GM21737 (cell line): ENCODE data around the gene LRCH1.

Experiments
- ATAC-seq: cut with Tn5 transposase; IDR thresholded peaks from one replicate; pipeline ENCODE4 v1.9.1; 2021; ENCODE audit warnings: mild to moderate bottlenecking, moderate library complexity; ENCODE audit not compliant: unreplicated experiment

Gene LRCH1

GRCh38 chr13:46587807-46588418 lies 34.9 kb downstream of the LRCH1 start:
- peak; percentile 54 for ATAC-seq

GRCh38 chr13:46592385-46592784 lies 39.4 kb downstream of the LRCH1 start:
- ATAC-seq: no peak

GRCh38 chr13:46593398-46593797 lies 40.4 kb downstream of the LRCH1 start:
- ATAC-seq: peak; percentile 46

- ATAC-seq: no peak
These were observed 41.6 kb downstream of the LRCH1 start for GRCh38 chr13:46594374-46595078.

- peak; percentile 39 for ATAC-seq
These were observed 42.3 kb downstream of the LRCH1 start for GRCh38 chr13:46595136-46595884.

GRCh38 chr13:46595885-46596275 lies 42.9 kb downstream of the LRCH1 start:
- ATAC-seq: no peak

- no peak for ATAC-seq
These were observed 43.5 kb downstream of the LRCH1 start for GRCh38 chr13:46596466-46596865.

- peak; percentile 32 for ATAC-seq
These were observed 45.3 kb downstream of the LRCH1 start for GRCh38 chr13:46598140-46598819.

- peak; percentile 33 for ATAC-seq
These were observed 45.8 kb downstream of the LRCH1 start for GRCh38 chr13:46598820-46599180.

- ATAC-seq: no peak
These were observed 48.0 kb downstream of the LRCH1 start for GRCh38 chr13:46600943-46601311.

GRCh38 chr13:46602531-46602930 lies 49.6 kb downstream of the LRCH1 start:
- ATAC-seq: no peak

GRCh38 chr13:46603165-46603603 lies 50.2 kb downstream of the LRCH1 start:
- ATAC-seq: no peak

GRCh38 chr13:46604226-46604990 lies 51.4 kb downstream of the LRCH1 start:
- no peak for ATAC-seq

GRCh38 chr13:46605076-46605824 lies 52.3 kb downstream of the LRCH1 start:
- no peak for ATAC-seq

- ATAC-seq: peak; percentile 44
These were observed 53.0 kb downstream of the LRCH1 start for GRCh38 chr13:46605825-46606554.

- ATAC-seq: no peak
These were observed 54.0 kb downstream of the LRCH1 start for GRCh38 chr13:46606970-46607369.

GRCh38 chr13:46607768-46608564 lies 55.0 kb downstream of the LRCH1 start:
- ATAC-seq: peak; percentile 47

GRCh38 chr13:46609052-46609451 lies 56.1 kb downstream of the LRCH1 start:
- ATAC-seq: no peak

- no peak for ATAC-seq
These were observed 56.8 kb downstream of the LRCH1 start for GRCh38 chr13:46609726-46610125.
